ENCODE data around the gene RNF217.

GRCh38 chr6:125117818-125118217, 155.6 kb downstream of the RNF217 start:
- no peak for TF ChIP-seq KDM1A (IDR thresholded peaks at IDR 0.05; ENCODE audit: borderline replicate concordance, low read length)
- TF ChIP-seq CTCF (IDR thresholded peaks at IDR 0.05; ENCODE audit: control extremely low read depth in 1 of 3, insufficient read depth in 1 of 3, low read depth in 1 of 3, low read length in 3 of 3) = no peak
- TF ChIP-seq SP2 (IDR thresholded peaks at IDR 0.05; ENCODE audit: low read length) = no peak
- TF ChIP-seq CEBPB (IDR thresholded peaks at IDR 0.05; ENCODE audit: low read depth, low read length) = no peak
- TF ChIP-seq TBP (IDR thresholded peaks at IDR 0.05; ENCODE audit: low read depth, low read length) = no peak
- no peak for TF ChIP-seq BCL11A (IDR thresholded peaks at IDR 0.05; ENCODE audit: low read depth in 2 of 2, low read length in 2 of 2)
- TF ChIP-seq POLR2AphosphoS5 (IDR thresholded peaks at IDR 0.05; ENCODE audit: low read depth, low read length) = no peak
- no peak for TF ChIP-seq POLR2A (IDR thresholded peaks at IDR 0.05; ENCODE audit: control extremely low read depth in 1 of 2, low read depth in 2 of 2, low read length in 2 of 2)
- TF ChIP-seq MAX (IDR thresholded peaks at IDR 0.05) = no peak
- no peak for TF ChIP-seq EZH2 (IDR thresholded peaks at IDR 0.05; ENCODE audit: low read depth, low read length, severe bottlenecking)

Data from H1 (cell line).